Measurements from ENCODE around the gene ATXN1. TPM values are rescaled to one million over a fixed set of nuclear protein-coding genes. Genes with fewer than 3 reads are reported as not detected.
A peak's percentile ranks its signal among the peaks of the same experiment; 100 is the strongest.

Gene ATXN1
- total RNA-seq, 1 donor from 2014 or later = 64.5 TPM

DNA sequence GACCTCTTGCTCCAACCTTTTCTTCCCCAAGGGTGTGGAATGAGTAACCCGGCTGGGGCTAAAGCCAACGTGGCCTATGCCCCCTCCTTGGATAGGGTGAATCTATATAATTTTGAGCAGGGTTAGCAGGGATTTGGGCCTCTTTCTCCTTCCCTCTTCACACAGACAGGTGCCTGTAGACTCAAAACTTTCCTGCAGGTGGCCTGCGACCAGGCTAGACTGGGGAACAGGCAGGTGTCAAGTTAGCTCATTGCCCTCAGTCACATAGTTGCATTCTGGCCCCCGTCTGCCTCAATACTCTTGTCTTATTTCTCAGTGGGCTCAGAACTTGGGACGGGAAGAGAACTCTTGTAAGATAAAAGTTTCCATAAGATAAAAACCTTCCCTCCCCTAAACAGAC, 243.0 kb downstream of the ATXN1 start:
- Mint-ChIP-seq H3K4me1 (ENCODE audit: low read depth) (peaks cover 32% of the 10 kb centered on the region), H3K36me3 (ENCODE audit: low read depth) (peaks cover 1% of the 10 kb centered on the region), H3K27me3 (ENCODE audit: low read depth) (no peaks in the 10 kb centered on the region), H3K27ac (ENCODE audit: unreplicated experiment) (no peak overlapping the region), H3K4me3 (ENCODE audit: unreplicated experiment) (no peak overlapping the region), H3K9me3 (ENCODE audit: low read depth) (no peaks in the 10 kb centered on the region)
- no peak for DNase-seq (ENCODE audit: low spot score)
- TF ChIP-seq, protein P1, sequence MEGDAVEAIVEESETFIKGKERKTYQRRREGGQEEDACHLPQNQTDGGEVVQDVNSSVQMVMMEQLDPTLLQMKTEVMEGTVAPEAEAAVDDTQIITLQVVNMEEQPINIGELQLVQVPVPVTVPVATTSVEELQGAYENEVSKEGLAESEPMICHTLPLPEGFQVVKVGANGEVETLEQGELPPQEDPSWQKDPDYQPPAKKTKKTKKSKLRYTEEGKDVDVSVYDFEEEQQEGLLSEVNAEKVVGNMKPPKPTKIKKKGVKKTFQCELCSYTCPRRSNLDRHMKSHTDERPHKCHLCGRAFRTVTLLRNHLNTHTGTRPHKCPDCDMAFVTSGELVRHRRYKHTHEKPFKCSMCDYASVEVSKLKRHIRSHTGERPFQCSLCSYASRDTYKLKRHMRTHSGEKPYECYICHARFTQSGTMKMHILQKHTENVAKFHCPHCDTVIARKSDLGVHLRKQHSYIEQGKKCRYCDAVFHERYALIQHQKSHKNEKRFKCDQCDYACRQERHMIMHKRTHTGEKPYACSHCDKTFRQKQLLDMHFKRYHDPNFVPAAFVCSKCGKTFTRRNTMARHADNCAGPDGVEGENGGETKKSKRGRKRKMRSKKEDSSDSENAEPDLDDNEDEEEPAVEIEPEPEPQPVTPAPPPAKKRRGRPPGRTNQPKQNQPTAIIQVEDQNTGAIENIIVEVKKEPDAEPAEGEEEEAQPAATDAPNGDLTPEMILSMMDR (IDR thresholded peaks at IDR 0.05) = no peak

DNA sequence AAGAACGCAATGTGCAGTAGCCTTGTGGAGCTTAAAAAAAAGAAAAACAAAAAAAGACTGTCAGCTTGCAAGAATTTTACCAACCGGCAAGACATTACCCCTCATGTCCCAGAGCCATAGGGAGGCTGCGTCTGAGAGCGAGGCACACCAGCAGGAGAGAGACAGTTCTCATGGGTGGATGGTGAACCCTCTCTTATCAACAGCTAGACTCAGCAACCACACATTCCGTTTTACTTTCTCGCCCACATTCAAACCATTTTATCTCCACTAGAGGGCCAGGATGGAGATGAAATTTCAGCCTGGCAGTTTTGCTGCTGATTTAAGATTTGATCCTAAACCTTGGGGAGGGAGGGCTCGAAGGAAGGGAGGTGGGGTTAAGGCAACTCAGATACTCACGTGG, 247.0 kb downstream of the ATXN1 start:
- TF ChIP-seq, protein P1 (IDR thresholded peaks at IDR 0.05) = peak; percentile 82
- Mint-ChIP-seq H3K36me3 (ENCODE audit: low read depth) (peaks cover 1% of the 10 kb centered on the region), H3K4me3 (ENCODE audit: unreplicated experiment) (no peak overlapping the region), H3K4me1 (ENCODE audit: low read depth) (peaks cover 42% of the 10 kb centered on the region), H3K27me3 (ENCODE audit: low read depth) (no peaks in the 10 kb centered on the region), H3K27ac (ENCODE audit: unreplicated experiment) (peak overlapping the region; percentile 71), H3K9me3 (ENCODE audit: low read depth) (no peaks in the 10 kb centered on the region)
- no peak for DNase-seq (ENCODE audit: low spot score)

- Mint-ChIP-seq H3K27ac (ENCODE audit: unreplicated experiment) (peak overlapping the region; percentile 74), H3K36me3 (ENCODE audit: low read depth) (peaks cover 1% of the 10 kb centered on the region), H3K9me3 (ENCODE audit: low read depth) (no peaks in the 10 kb centered on the region), H3K4me1 (ENCODE audit: low read depth) (peaks cover 42% of the 10 kb centered on the region), H3K27me3 (ENCODE audit: low read depth) (no peaks in the 10 kb centered on the region), H3K4me3 (ENCODE audit: unreplicated experiment) (no peak overlapping the region)
- DNase-seq (ENCODE audit: low spot score) = no peak
- TF ChIP-seq, protein P1 (IDR thresholded peaks at IDR 0.05) = no peak
These were observed 248.5 kb downstream of the ATXN1 start for GRCh38 chr6:16512544-16513290.

DNA sequence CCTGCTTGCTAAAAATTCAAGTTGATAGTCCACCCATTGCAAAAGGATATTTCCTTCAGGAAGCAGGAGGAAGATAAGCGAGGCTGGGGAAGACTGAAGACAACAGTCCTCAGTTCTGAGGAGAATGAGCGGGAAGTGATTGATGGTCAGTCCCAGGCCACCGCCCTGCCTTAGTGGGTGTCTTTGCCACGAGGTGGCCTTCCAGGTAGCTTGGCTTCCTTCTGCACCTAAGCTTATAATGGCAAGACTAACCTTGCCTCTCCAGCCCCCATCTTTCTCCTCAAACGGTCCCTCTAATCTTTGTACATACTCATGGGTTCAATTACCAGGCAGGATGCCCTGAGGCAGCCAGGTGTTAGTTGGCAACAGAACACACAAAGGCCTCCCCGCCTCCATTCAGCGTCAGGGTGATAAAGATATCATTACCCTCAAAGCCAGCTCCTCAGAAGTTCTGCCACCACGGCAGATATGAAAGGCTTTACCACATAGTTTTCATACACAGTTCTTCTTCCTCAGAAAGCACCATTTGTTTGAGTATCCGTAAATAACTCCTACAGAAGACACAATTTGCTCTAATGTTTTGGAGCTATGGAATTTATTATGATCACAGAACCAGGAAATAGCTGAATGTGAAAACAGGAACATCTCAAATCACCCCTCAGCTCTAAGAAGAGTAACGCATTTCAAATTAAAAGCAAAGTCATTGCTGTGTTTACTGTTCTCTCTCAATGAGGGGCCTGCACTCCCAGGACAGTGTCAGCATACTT, 249.4 kb downstream of the ATXN1 start:
- Mint-ChIP-seq H3K4me3 (ENCODE audit: unreplicated experiment) (no peak overlapping the region), H3K36me3 (ENCODE audit: low read depth) (peaks cover 1% of the 10 kb centered on the region), H3K9me3 (ENCODE audit: low read depth) (no peaks in the 10 kb centered on the region), H3K27me3 (ENCODE audit: low read depth) (no peaks in the 10 kb centered on the region), H3K27ac (ENCODE audit: unreplicated experiment) (peak overlapping the region; percentile 74), H3K4me1 (ENCODE audit: low read depth) (peaks cover 42% of the 10 kb centered on the region)
- TF ChIP-seq, protein P1 (IDR thresholded peaks at IDR 0.05) = no peak
- DNase-seq (ENCODE audit: low spot score) = no peak

- Mint-ChIP-seq H3K4me1 (ENCODE audit: low read depth) (peaks cover 46% of the 10 kb centered on the region), H3K27ac (ENCODE audit: unreplicated experiment) (peak overlapping the region; percentile 47), H3K9me3 (ENCODE audit: low read depth) (no peaks in the 10 kb centered on the region), H3K4me3 (ENCODE audit: unreplicated experiment) (no peak overlapping the region), H3K36me3 (ENCODE audit: low read depth) (no peaks in the 10 kb centered on the region), H3K27me3 (ENCODE audit: low read depth) (no peaks in the 10 kb centered on the region)
- TF ChIP-seq, protein P1 (IDR thresholded peaks at IDR 0.05) = peak; percentile 86
- DNase-seq (ENCODE audit: low spot score) = no peak
These were observed 250.1 kb downstream of the ATXN1 start for GRCh38 chr6:16511040-16511660.

Data from chondrocyte (in vitro differentiated cells).